Measurements from ENCODE around the gene C4A.
"Not testable (repeated sequence)": the region's sequence is repeated elsewhere in the genome, so short reads cannot be mapped to it uniquely, and the experiment has no call there.

DNA sequence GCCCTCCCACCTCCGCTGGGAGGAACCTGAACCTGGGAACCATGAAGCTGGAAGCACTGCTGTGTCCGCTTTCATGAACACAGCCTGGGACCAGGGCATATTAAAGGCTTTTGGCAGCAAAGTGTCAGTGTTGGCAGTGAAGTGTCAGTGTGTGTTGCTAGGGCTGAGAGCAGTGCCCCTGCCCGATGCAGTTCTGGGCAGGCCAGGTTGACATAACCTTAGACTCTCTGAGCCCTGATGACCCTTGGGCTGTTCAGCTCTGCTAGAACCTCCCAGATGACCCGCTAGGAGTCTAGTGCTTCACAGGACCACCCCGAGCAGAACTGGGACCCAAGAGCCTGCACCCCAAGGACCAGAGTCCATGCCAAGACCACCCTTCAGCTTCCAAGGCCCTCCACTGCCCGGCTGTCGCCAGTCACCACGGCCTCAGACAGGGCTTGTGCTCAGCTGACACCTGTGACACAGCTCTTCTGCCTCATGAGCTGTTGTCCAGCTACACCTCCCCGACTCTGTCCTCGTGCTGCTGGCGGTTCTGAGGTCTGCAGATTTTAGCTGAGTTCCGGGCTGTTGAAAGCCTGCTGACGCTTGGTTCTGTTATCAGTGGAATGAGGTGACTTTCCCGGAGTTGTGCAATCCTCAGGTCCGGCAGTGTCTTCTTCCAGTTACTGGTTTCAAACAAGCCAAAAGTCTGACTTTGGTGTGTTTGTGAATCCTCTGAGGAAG is 20.9 kb downstream of the C4A start:
- TF ChIP-seq, protein P1, sequence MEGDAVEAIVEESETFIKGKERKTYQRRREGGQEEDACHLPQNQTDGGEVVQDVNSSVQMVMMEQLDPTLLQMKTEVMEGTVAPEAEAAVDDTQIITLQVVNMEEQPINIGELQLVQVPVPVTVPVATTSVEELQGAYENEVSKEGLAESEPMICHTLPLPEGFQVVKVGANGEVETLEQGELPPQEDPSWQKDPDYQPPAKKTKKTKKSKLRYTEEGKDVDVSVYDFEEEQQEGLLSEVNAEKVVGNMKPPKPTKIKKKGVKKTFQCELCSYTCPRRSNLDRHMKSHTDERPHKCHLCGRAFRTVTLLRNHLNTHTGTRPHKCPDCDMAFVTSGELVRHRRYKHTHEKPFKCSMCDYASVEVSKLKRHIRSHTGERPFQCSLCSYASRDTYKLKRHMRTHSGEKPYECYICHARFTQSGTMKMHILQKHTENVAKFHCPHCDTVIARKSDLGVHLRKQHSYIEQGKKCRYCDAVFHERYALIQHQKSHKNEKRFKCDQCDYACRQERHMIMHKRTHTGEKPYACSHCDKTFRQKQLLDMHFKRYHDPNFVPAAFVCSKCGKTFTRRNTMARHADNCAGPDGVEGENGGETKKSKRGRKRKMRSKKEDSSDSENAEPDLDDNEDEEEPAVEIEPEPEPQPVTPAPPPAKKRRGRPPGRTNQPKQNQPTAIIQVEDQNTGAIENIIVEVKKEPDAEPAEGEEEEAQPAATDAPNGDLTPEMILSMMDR (optimal IDR thresholded peaks at IDR 0.05 in 1 of 3, IDR thresholded peaks at IDR 0.05 in 1 of 3, conservative IDR thresholded peaks at IDR 0.05 in 1 of 3; ENCODE audit: extremely low read depth in 1 of 3, insufficient read depth in 2 of 3, low read length in 3 of 3), result not testable (repeated sequence)
- not testable (repeated sequence) for TF ChIP-seq EZH2 (IDR thresholded peaks at IDR 0.05; ENCODE audit: low read length)
